GM12872 (cell line): Measurements from ENCODE around the gene PIK3R4.

Source experiments
- CTCF ChIP-seq: IDR thresholded peaks from 3 replicates; pipeline ENCODE4 v1.5.1; 2011; ENCODE audit warnings: low read depth, mild to moderate bottlenecking, low read length, moderate library complexity; ENCODE audit not compliant: insufficient read depth

PIK3R4 gene

GRCh38 chr3:130739848-130740247 lies 6.8 kb downstream of the PIK3R4 start:
- TF ChIP-seq CTCF: no peak

- TF ChIP-seq CTCF: no peak
Observed at GRCh38 chr3:130738241-130738640, 8.4 kb downstream of the PIK3R4 start.

GRCh38 chr3:130737622-130738021 lies 9.0 kb downstream of the PIK3R4 start:
- TF ChIP-seq CTCF: no peak

- TF ChIP-seq CTCF: no peak
Observed at GRCh38 chr3:130733236-130733875, 13.3 kb downstream of the PIK3R4 start.

- TF ChIP-seq CTCF: no peak
Observed at GRCh38 chr3:130732501-130732900, 14.1 kb downstream of the PIK3R4 start.

GRCh38 chr3:130731817-130732216 lies 14.8 kb downstream of the PIK3R4 start:
- no peak for TF ChIP-seq CTCF

GRCh38 chr3:130729154-130729553 lies 17.5 kb downstream of the PIK3R4 start:
- TF ChIP-seq CTCF: no peak
